IPS-15b (cell line): ENCODE data around the gene LCN1.

Experiments
- H3K27me3 ChIP-seq: one replicate; pipeline ENCODE4 v1.6.1; 2013; ENCODE audit warnings: low read length; ENCODE audit not compliant: control insufficient read depth, insufficient read depth
- H3K36me3 ChIP-seq: one replicate; pipeline ENCODE4 v1.6.1; 2013; ENCODE audit warnings: low read length; ENCODE audit not compliant: control insufficient read depth, insufficient read depth
- H3K4me1 ChIP-seq: one replicate; pipeline ENCODE4 v1.6.1; 2013; ENCODE audit warnings: mild to moderate bottlenecking, low read length; ENCODE audit not compliant: control insufficient read depth, insufficient read depth
- H3K4me3 ChIP-seq: one replicate; pipeline ENCODE4 v1.5.1; 2013; ENCODE audit warnings: low read depth, low read length
- H3K9ac ChIP-seq: one replicate; pipeline ENCODE4 v1.6.1; 2013; ENCODE audit warnings: low read depth, mild to moderate bottlenecking, low read length
- H3K9me3 ChIP-seq: one replicate; pipeline ENCODE4 v1.6.1; 2013; ENCODE audit warnings: mild to moderate bottlenecking, low read length; ENCODE audit not compliant: control insufficient read depth, insufficient read depth

Gene LCN1

GRCh38 chr9:135502168-135502872 is 18.9 kb upstream of the LCN1 start:
- Histone ChIP-seq H3K9ac (no peak overlapping the region), H3K9me3 (no peaks in the 10 kb centered on the region), H3K36me3 (peaks cover 35% of the 10 kb centered on the region), H3K27me3 (no peaks in the 10 kb centered on the region), H3K4me1 (no peaks in the 10 kb centered on the region), H3K4me3 (no peak overlapping the region)

GRCh38 chr9:135502873-135503321 is 18.3 kb upstream of the LCN1 start:
- Histone ChIP-seq H3K36me3 (peaks cover 35% of the 10 kb centered on the region), H3K9ac (no peak overlapping the region), H3K27me3 (no peaks in the 10 kb centered on the region), H3K9me3 (no peaks in the 10 kb centered on the region), H3K4me1 (no peaks in the 10 kb centered on the region), H3K4me3 (no peak overlapping the region)

DNA sequence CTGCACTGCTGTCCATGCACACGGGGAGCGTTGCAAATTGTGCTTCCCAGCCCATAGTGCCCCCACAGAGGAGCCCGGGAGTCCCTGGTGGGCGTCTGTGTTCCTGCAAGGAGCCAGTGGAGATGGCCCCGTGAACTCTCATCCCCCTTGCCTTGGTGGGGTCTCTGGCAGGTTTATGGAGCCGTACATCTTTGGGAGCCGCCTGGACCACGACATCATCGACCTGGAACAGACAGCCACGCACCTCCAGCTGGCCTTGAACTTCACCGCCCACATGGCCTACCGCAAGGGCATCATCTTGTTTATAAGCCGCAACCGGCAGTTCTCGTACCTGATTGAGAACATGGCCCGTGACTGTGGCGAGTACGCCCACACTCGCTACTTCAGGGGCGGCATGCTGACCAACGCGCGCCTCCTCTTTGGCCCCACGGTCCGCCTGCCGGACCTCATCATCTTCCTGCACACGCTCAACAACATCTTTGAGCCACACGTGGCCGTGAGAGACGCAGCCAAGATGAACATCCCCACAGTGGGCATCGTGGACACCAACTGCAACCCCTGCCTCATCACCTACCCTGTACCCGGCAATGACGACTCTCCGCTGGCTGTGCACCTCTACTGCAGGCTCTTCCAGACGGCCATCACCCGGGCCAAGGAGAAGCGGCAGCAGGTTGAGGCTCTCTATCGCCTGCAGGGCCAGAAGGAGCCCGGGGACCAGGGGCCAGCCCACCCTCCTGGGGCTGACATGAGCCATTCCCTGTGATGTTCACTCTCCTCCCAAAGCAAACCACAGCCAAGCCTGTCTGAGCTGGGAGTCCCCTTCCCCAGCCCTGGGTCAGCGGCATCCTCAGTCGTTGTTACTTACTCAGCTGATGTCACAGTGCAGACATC is 17.6 kb upstream of the LCN1 start:
- H3K4me1 ChIP-seq = no peaks in the 10 kb centered on the region
- H3K36me3 ChIP-seq = peaks cover 35% of the 10 kb centered on the region

DNA sequence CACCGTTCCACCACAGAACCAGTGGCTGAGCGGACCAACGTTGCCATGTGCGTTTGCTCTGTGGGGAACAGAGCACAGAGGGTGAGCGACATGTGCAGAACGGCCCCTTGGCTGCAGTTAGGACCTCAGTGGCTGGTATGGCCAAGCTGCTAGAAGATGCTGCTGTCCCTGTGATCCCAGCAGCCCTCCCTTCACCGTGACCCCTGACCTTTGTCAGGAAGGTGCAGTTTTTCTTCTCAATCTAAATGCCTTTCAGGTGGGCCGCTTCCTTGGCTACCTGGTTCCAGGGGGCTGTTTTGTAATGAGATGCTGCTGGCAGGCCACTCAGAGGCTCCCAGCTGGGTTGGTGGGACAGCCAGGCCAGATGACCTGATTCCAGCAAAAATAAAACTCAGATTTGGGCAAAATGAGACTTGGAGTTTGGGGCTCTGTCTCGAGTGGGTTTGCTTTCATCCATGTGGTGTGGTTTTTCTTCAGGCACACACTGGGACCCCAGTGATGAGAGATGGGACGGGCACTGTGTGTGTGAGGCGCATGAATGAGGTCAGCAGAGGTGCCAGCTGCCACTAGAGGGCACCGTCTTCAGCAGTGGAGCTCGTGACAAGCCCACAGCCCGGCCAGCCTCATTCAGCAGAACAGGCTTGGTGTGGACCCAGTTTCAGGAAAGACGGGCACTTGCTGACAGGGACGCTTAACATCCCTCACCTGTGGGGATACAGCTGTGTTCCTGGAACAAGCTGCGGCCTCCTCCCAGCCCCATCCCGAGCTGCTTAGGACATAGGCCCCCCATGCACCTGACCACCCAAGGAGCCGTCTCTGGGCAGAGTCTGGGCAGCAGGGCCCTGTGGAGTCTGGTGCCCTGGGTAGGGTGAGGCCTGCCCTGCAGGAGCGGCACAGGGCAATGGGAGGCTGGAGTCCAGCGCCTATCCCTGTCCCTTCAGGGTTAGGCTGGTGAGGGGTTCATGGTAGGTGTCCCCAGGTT is 16.7 kb upstream of the LCN1 start:
- H3K9ac ChIP-seq = no peak overlapping the region
- no peaks in the 10 kb centered on the region for H3K4me1 ChIP-seq
- no peaks in the 10 kb centered on the region for H3K27me3 ChIP-seq
- no peak overlapping the region for H3K4me3 ChIP-seq
- peaks cover 35% of the 10 kb centered on the region for H3K36me3 ChIP-seq
- H3K9me3 ChIP-seq = no peaks in the 10 kb centered on the region

More for the DNA sequence above, 17.6 kb upstream of the LCN1 start:
- H3K4me3 ChIP-seq = no peak overlapping the region
- no peaks in the 10 kb centered on the region for H3K9me3 ChIP-seq
- H3K27me3 ChIP-seq = no peaks in the 10 kb centered on the region
- H3K9ac ChIP-seq = no peak overlapping the region

DNA sequence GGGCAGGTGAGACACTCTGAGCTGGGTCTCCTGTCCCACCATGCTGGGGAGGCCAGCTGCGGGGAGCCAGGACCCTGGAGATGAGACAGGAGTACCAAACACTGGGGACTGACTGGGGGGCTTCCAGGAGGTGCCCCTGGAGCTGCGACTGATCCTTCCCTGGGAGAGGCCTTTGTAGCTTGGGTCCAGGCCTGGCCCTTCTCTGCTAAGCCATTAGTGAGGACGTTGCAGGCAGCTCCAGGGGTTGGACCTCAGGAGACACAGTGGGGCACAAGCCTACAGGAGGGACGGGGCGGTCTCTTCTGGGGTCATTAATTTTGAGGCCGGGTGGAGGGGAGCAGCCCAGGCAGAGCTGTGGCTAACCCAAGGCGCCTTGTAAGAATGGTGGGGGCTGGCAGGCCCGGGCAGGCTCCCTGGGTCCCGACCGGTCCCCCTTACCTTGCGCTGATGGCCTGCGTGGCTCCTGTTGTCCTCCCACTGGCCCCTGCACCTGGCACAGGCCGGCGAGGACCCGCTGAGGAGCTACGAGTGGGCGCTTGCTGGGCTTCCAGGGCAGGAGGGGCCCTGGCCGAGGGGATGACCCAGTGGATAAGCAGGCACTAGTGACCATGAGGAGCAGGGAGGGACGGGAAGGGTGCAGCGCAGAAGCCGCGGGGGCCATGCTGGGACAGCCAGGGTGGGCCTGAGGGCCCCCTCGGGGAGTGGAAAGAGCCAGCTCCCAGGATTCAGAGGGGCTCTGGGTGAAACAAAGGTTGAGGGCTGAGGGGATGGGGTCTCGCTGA is 15.6 kb upstream of the LCN1 start:
- Histone ChIP-seq H3K4me1 (no peaks in the 10 kb centered on the region), H3K9me3 (no peaks in the 10 kb centered on the region), H3K36me3 (peaks cover 35% of the 10 kb centered on the region), H3K9ac (no peak overlapping the region), H3K27me3 (no peaks in the 10 kb centered on the region), H3K4me3 (no peak overlapping the region)

DNA sequence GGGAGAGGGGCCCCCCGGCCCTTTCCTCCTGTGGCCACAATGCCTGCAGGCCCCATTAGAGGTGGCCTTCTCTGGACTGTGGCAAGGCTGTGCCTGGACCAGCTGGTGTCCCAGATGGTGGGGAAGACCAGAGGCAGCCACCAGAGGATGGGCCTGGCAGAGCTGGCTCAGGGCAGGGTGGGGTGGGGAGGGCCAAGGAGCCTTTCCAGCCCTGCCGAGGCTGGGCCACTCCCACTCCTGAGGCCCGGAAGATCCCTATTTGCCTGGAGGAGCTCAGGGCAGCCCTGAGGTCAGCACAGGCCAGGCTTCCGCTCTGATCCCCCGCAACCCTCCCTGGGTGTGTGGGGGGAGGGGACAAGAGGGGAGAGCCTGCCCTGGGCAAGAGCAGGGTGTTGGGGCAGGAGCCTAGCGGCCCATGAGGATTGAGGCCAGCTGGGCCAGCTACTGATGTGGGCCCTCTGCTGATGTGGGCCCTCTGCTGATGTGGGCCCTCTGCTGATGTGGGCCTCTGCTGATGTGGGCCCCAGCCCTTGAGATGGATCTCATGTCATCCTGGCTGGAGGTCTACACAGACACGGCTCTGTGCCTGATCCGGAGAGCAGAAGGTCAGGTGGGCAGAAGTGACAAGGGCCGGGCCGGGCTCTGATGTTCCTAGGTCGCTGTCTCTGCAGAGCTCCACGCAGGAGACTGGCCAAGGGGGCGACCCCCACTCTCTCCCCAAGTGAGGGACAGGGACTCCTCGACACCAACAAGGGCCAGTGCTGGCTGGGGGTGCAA is 14.7 kb upstream of the LCN1 start:
- Histone ChIP-seq H3K9ac (no peak overlapping the region), H3K27me3 (no peaks in the 10 kb centered on the region), H3K4me1 (no peaks in the 10 kb centered on the region)

DNA sequence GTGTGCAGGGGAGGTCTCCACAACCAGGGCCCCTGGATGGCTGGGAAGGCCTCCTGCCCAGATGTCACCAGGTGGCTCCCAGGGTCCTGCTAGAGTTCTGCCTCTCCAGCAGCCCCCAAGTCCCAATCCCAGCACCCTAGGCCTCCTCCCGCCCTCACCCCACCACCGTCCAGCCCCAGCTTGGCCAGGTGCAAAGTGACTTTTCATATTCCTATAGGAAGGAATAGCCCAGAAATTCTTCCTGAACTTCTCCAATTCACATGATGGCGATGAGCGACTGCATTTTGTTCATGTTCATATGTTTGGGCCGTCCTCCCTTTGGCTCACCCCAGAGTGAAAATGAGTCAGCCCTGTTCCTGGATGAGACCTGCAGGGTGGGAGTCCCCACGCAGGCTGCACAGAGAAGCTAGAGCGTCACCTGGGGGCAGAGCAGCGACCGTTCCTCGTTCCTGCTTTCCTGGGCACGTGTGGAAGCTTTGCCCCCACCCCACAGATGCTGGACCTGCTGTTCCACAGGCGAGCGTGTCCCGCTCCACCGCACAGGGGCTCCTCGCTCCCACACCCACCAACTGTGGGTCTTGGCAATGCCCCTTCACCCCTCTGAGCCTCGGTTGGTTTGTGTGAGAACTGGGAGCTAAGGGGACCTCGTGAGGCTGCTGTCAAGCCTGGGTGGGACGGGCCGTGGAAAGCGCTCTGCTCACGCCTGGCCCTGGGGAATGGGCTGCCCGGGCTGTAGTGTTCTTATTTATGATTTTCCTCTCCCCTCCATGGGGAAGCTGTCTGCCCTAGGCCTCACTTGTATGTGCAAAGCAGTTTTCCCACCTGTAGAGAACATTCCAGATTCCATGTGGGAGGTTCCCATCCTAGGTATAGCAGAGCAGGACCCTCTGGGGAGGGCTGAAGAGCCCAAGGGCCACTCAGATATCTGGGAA is 13.9 kb upstream of the LCN1 start:
- Histone ChIP-seq H3K9ac (no peak overlapping the region), H3K4me1 (no peaks in the 10 kb centered on the region), H3K9me3 (no peaks in the 10 kb centered on the region), H3K27me3 (no peaks in the 10 kb centered on the region), H3K36me3 (peaks cover 28% of the 10 kb centered on the region), H3K4me3 (no peak overlapping the region)

More for the DNA sequence above, 14.7 kb upstream of the LCN1 start:
- Histone ChIP-seq H3K4me3 (no peak overlapping the region), H3K9me3 (no peaks in the 10 kb centered on the region), H3K36me3 (peaks cover 35% of the 10 kb centered on the region)

DNA sequence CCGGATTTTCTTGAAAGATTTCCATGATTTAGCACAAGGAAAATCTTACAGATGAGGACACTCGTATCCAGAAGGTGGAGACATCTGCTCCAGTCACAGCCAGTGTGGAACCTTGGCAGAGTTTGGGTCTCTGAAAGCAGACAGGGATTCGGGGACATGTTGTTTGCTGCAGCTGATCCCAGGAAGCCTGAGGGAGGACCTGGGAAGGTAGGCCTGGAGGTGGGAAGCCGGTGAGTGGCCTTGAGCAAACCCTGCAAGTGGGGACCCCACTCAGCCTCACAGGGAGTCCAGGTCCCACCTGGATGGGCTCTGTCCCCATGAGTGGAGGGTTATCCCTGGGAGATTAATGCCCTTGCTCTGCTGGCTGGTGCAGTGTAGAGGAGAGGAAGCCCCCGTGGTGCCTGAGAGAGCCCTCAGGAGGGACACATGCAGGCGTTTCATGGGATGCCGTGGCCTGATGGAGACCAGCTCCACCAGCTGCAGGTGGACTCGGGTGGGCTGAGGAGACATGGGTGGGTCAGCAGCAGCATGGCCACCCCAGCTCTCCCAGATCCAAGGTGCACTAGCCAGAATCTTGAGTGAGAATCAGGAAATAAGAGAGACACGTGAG is 12.9 kb upstream of the LCN1 start:
- H3K4me3 ChIP-seq = no peak overlapping the region
- no peak overlapping the region for H3K9ac ChIP-seq
- H3K9me3 ChIP-seq = no peaks in the 10 kb centered on the region
- H3K27me3 ChIP-seq = no peaks in the 10 kb centered on the region
- peaks cover 19% of the 10 kb centered on the region for H3K36me3 ChIP-seq
- H3K4me1 ChIP-seq = no peaks in the 10 kb centered on the region

- Histone ChIP-seq H3K36me3 (peaks cover 8% of the 10 kb centered on the region), H3K4me3 (no peak overlapping the region), H3K9ac (no peak overlapping the region), H3K27me3 (no peaks in the 10 kb centered on the region), H3K9me3 (no peaks in the 10 kb centered on the region), H3K4me1 (no peaks in the 10 kb centered on the region)
Measured at GRCh38 chr9:135509458-135509857, 11.8 kb upstream of the LCN1 start.
